Omental fat pad (tissue), 4 donors: ENCODE results near the gene ZNF280A. TPM values are rescaled to one million over a fixed set of nuclear protein-coding genes. Genes with fewer than 3 reads are reported as not detected.
A peak's percentile ranks its signal among the peaks of the same experiment; 100 is the strongest.

Experiments
- ATAC-seq: fragments of 150-250 bp; one replicate; pipeline ENCODE4 v1.9.1; 2016; ENCODE audit warnings: mild to moderate bottlenecking, moderate library complexity; ENCODE audit not compliant: low FRiP score
- DNase-seq: peaks from one replicate; pipeline ENCODE4 v3.0.0-alpha.2; 2019; ENCODE audit warnings: low spot score
- CTCF ChIP-seq, 3 donors: fragments of 450-650 bp; IDR thresholded peaks; one replicate each; pipeline ENCODE4 v1.5.1; 2016 to 2017; ENCODE audit warnings: antibody characterized with exemption in 3 of 3, mild to moderate bottlenecking in 3 of 3, moderate library complexity in 2 of 3
- total RNA-seq, 4 donors: library from RNA; depleted of rRNA; stranded (reverse); fragments of >200 nt; gene quantifications; one replicate each; pipeline ENCODE4 v1.1.0, GENCODE V29; 2016

Gene ZNF280A
- total RNA-seq, 4 donors from 2014 or later = not detected

GRCh38 chr22:22552630-22553029 is 32.6 kb upstream of the ZNF280A start:
- no peak for DNase-seq
- ATAC-seq = no peak
- TF ChIP-seq CTCF (IDR thresholded peaks at IDR 0.05) = no peak

GRCh38 chr22:22550789-22551434 is 30.8 kb upstream of the ZNF280A start:
- no peak for TF ChIP-seq CTCF (IDR thresholded peaks at IDR 0.05)
- DNase-seq (no peak), ATAC-seq (no peak)

- DNase-seq (no peak), ATAC-seq (no peak)
- TF ChIP-seq CTCF (IDR thresholded peaks at IDR 0.05) = no peak
Measured at GRCh38 chr22:22548910-22549309, 28.8 kb upstream of the ZNF280A start.

GRCh38 chr22:22548317-22548716 is 28.2 kb upstream of the ZNF280A start:
- peak; percentile 23 for ATAC-seq
- DNase-seq = no peak
- TF ChIP-seq CTCF (IDR thresholded peaks at IDR 0.05) = no peak

GRCh38 chr22:22547692-22548300 is 27.7 kb upstream of the ZNF280A start:
- no peak for TF ChIP-seq CTCF (IDR thresholded peaks at IDR 0.05)
- no peak for DNase-seq
- no peak for ATAC-seq

- no peak for ATAC-seq
- no peak for TF ChIP-seq CTCF (IDR thresholded peaks at IDR 0.05)
Measured at GRCh38 chr22:22547226-22547625, 27.2 kb upstream of the ZNF280A start.

GRCh38 chr22:22546490-22546889 is 26.4 kb upstream of the ZNF280A start:
- DNase-seq (no peak), ATAC-seq (no peak)
- no peak for TF ChIP-seq CTCF (IDR thresholded peaks at IDR 0.05)

More at GRCh38 chr22:22547226-22547625, 27.2 kb upstream of the ZNF280A start:
- DNase-seq = no peak
